Hepatocyte (in vitro differentiated cells): ENCODE measurements around the gene ABHD16A. TPM values are rescaled to one million over a fixed set of nuclear protein-coding genes. Genes with fewer than 3 reads are reported as not detected.

Source experiments
- DNase-seq: peaks from one replicate; pipeline ENCODE4 v3.0.0-alpha.2; 2016; ENCODE audit warnings: low spot score
- H2AFZ ChIP-seq: fragments of 200-600 bp; sonication (generic); 2 replicates; pipeline ENCODE4 v1.6.0; 2016; ENCODE audit warnings: antibody characterized with exemption, mild to moderate bottlenecking
- H3K27ac ChIP-seq: fragments of 200-600 bp; sonication (generic); 2 replicates; pipeline ENCODE4 v1.5.1; 2016; ENCODE audit warnings: mild to moderate bottlenecking
- H3K27me3 ChIP-seq: fragments of 200-600 bp; sonication (generic); 2 replicates; pipeline ENCODE4 v1.6.1; 2016
- H3K36me3 ChIP-seq: fragments of 200-600 bp; sonication (generic); replicated peaks from 2 replicates; pipeline ENCODE4 v1.5.1; 2016; ENCODE audit warnings: low read depth; ENCODE audit not compliant: insufficient read depth
- H3K4me1 ChIP-seq: fragments of 200-600 bp; sonication (generic); 2 replicates; pipeline ENCODE4 v1.5.1; 2016; ENCODE audit warnings: mild to moderate bottlenecking, moderate library complexity; ENCODE audit not compliant: insufficient read depth
- H3K4me2 ChIP-seq: fragments of 200-600 bp; sonication (generic); 2 replicates; pipeline ENCODE4 v1.6.0; 2016
- H3K4me3 ChIP-seq: fragments of 200-600 bp; sonication (generic); 2 replicates; pipeline ENCODE4 v1.5.1; 2016; ENCODE audit warnings: mild to moderate bottlenecking
- H3K79me2 ChIP-seq: fragments of 200-600 bp; sonication (generic); 2 replicates; pipeline ENCODE4 v1.6.0; 2017; ENCODE audit warnings: mild to moderate bottlenecking
- H3K9me2 ChIP-seq: fragments of 200-600 bp; sonication (generic); replicated peaks from 2 replicates; pipeline ENCODE4 v1.6.0; 2017; ENCODE audit warnings: mild to moderate bottlenecking; ENCODE audit not compliant: insufficient read depth
- H3K9me3 ChIP-seq: fragments of 200-600 bp; sonication (generic); 2 replicates; pipeline ENCODE4 v1.5.1; 2016; ENCODE audit warnings: low read depth, mild to moderate bottlenecking
- H4K20me1 ChIP-seq: fragments of 200-600 bp; sonication (generic); 2 replicates; pipeline ENCODE4 v1.6.0; 2016; ENCODE audit warnings: mild to moderate bottlenecking; ENCODE audit not compliant: insufficient read depth, poor library complexity, severe bottlenecking
- CTCF ChIP-seq: fragments of 200-600 bp; sonication (generic); IDR thresholded peaks from 2 replicates; pipeline ENCODE4 v1.5.1; 2016; ENCODE audit warnings: antibody characterized with exemption, mild to moderate bottlenecking; ENCODE audit not compliant: poor library complexity
- EZH2 ChIP-seq: fragments of 200-600 bp; sonication (generic); IDR thresholded peaks from 2 replicates; pipeline ENCODE4 v1.6.1; 2016; ENCODE audit warnings: antibody characterized with exemption, mild to moderate bottlenecking, borderline replicate concordance
- EZH2phosphoT487 ChIP-seq: fragments of 200-600 bp; sonication (generic); IDR thresholded peaks from one replicate; pipeline ENCODE4 v1.6.1; 2018; ENCODE audit warnings: antibody characterized with exemption, mild to moderate bottlenecking, low read depth, moderate library complexity; ENCODE audit not compliant: unreplicated experiment, severe bottlenecking
- WGBS: methylation state at CpG from one replicate; pipeline ENCODE4 v1.1.6; 2016; ENCODE audit warnings: low lambda C conversion rate; ENCODE audit errors: missing lambda C conversion rate; 5-methylcytosine and 5-hydroxymethylcytosine counted together
- polyA plus RNA-seq: library from polyadenylated mRNA; unstranded; fragments of >200 nt; fragmentation: Nextera tagmentation; extraction: Ambion mirVana; gene quantifications from 2 replicates; pipeline ENCODE4 v1.2.1, GENCODE V29; 2016
- total RNA-seq: library from RNA; depleted of rRNA; stranded (reverse); fragments of >200 nt; gene quantifications from 2 replicates; pipeline ENCODE4 v1.2.3, GENCODE V29; 2014

Gene ABHD16A
- total and polyA plus RNA-seq, 2 experiments from 2014 or later = 63.2 to 94.7 TPM

GRCh38 chr6:31718265-31718664, 15.1 kb upstream of the ABHD16A start:
- H3K4me1 ChIP-seq = peaks cover 25% of the 10 kb centered on the region
- no peaks in the 10 kb centered on the region for H4K20me1 ChIP-seq
- H3K9me2 ChIP-seq = no peaks in the 10 kb centered on the region
- WGBS = 67% methylated on average over 1 of the region's 1 CpG
- no peaks in the 10 kb centered on the region for H3K27me3 ChIP-seq
- DNase-seq = no peak
- H3K79me2 ChIP-seq = no peaks in the 10 kb centered on the region
- H3K27ac ChIP-seq = no peak overlapping the region
- no peak overlapping the region for H3K4me2 ChIP-seq
- H3K9me3 ChIP-seq = no peaks in the 10 kb centered on the region
- no peak overlapping the region for H3K4me3 ChIP-seq
- H3K36me3 ChIP-seq = no peaks in the 10 kb centered on the region
- no peak overlapping the region for H2AFZ ChIP-seq
- TF ChIP-seq EZH2 = no peak

GRCh38 chr6:31717499-31718222, 14.5 kb upstream of the ABHD16A start:
- Histone ChIP-seq H3K4me1 (peaks cover 25% of the 10 kb centered on the region), H3K36me3 (no peaks in the 10 kb centered on the region), H2AFZ (no peak overlapping the region), H3K79me2 (no peaks in the 10 kb centered on the region), H3K4me3 (no peak overlapping the region), H3K4me2 (no peak overlapping the region), H3K9me2 (no peaks in the 10 kb centered on the region), H3K27ac (no peak overlapping the region), H3K27me3 (no peaks in the 10 kb centered on the region), H4K20me1 (no peaks in the 10 kb centered on the region), H3K9me3 (no peaks in the 10 kb centered on the region)
- WGBS = 56% methylated on average over 10 of the region's 10 CpGs
- no peak for TF ChIP-seq EZH2
- TF ChIP-seq EZH2phosphoT487 = no peak
- TF ChIP-seq CTCF = no peak
- DNase-seq = peak; percentile 26

GRCh38 chr6:31715022-31715958, 12.2 kb upstream of the ABHD16A start, which contains the start of gene LY6G6D:
Gene LY6G6D (plus strand): TSS chr6:31715348. CDS start chr6:31715356, 8 bp downstream.
- TF ChIP-seq EZH2 = no peak
- no peak for TF ChIP-seq CTCF
- no peak for TF ChIP-seq EZH2phosphoT487
- Histone ChIP-seq H3K79me2 (no peaks in the 10 kb centered on the region), H2AFZ (peak within 1 kb of the TSS; percentile 60), H3K4me2 (peak within 1 kb of the TSS; percentile 60), H3K9me2 (no peaks in the 10 kb centered on the region), H3K36me3 (no peaks in the 10 kb centered on the region), H3K27ac (peak within 1 kb of the TSS; percentile 90), H3K4me3 (no peak within 1 kb of the TSS), H4K20me1 (no peaks in the 10 kb centered on the region), H3K9me3 (no peaks in the 10 kb centered on the region), H3K4me1 (peaks cover 25% of the 10 kb centered on the region), H3K27me3 (no peaks in the 10 kb centered on the region)
- DNase-seq = no peak
- WGBS = 53% methylated on average over 16 of the region's 16 CpGs
